IPS-15b (cell line): ENCODE data around the gene THBS2.

Experiments
- H3K27me3 ChIP-seq: one replicate; pipeline ENCODE4 v1.6.1; 2013; ENCODE audit warnings: low read length; ENCODE audit not compliant: control insufficient read depth, insufficient read depth
- H3K36me3 ChIP-seq: one replicate; pipeline ENCODE4 v1.6.1; 2013; ENCODE audit warnings: low read length; ENCODE audit not compliant: control insufficient read depth, insufficient read depth
- H3K4me1 ChIP-seq: one replicate; pipeline ENCODE4 v1.6.1; 2013; ENCODE audit warnings: mild to moderate bottlenecking, low read length; ENCODE audit not compliant: control insufficient read depth, insufficient read depth
- H3K4me3 ChIP-seq: one replicate; pipeline ENCODE4 v1.5.1; 2013; ENCODE audit warnings: low read depth, low read length
- H3K9ac ChIP-seq: one replicate; pipeline ENCODE4 v1.6.1; 2013; ENCODE audit warnings: low read depth, mild to moderate bottlenecking, low read length
- H3K9me3 ChIP-seq: one replicate; pipeline ENCODE4 v1.6.1; 2013; ENCODE audit warnings: mild to moderate bottlenecking, low read length; ENCODE audit not compliant: control insufficient read depth, insufficient read depth

THBS2 gene

GRCh38 chr6:169246445-169246844 is 7.2 kb downstream of the THBS2 start:
- Histone ChIP-seq H3K9ac (no peak overlapping the region), H3K27me3 (no peaks in the 10 kb centered on the region), H3K9me3 (no peaks in the 10 kb centered on the region), H3K36me3 (peaks cover 19% of the 10 kb centered on the region), H3K4me3 (no peak overlapping the region), H3K4me1 (peaks cover 5% of the 10 kb centered on the region)

- Histone ChIP-seq H3K9ac (no peak overlapping the region), H3K9me3 (no peaks in the 10 kb centered on the region), H3K4me1 (no peaks in the 10 kb centered on the region), H3K36me3 (peaks cover 21% of the 10 kb centered on the region), H3K4me3 (no peak overlapping the region), H3K27me3 (no peaks in the 10 kb centered on the region)
These were observed 8.8 kb downstream of the THBS2 start for GRCh38 chr6:169244684-169245383.

GRCh38 chr6:169243661-169244060 is 10.0 kb downstream of the THBS2 start:
- Histone ChIP-seq H3K9ac (no peak overlapping the region), H3K27me3 (no peaks in the 10 kb centered on the region), H3K9me3 (no peaks in the 10 kb centered on the region), H3K36me3 (peaks cover 21% of the 10 kb centered on the region), H3K4me1 (no peaks in the 10 kb centered on the region), H3K4me3 (no peak overlapping the region)

- Histone ChIP-seq H3K4me1 (no peaks in the 10 kb centered on the region), H3K9ac (no peak overlapping the region), H3K27me3 (no peaks in the 10 kb centered on the region), H3K4me3 (no peak overlapping the region), H3K36me3 (peaks cover 21% of the 10 kb centered on the region), H3K9me3 (no peaks in the 10 kb centered on the region)
These were observed 10.5 kb downstream of the THBS2 start for GRCh38 chr6:169243186-169243585.

- Histone ChIP-seq H3K36me3 (peaks cover 8% of the 10 kb centered on the region), H3K4me3 (no peak overlapping the region), H3K4me1 (no peaks in the 10 kb centered on the region), H3K9me3 (no peaks in the 10 kb centered on the region), H3K27me3 (no peaks in the 10 kb centered on the region), H3K9ac (no peak overlapping the region)
These were observed 11.8 kb downstream of the THBS2 start for GRCh38 chr6:169241688-169242350.

GRCh38 chr6:169240591-169241390 is 12.9 kb downstream of the THBS2 start:
- Histone ChIP-seq H3K4me1 (no peaks in the 10 kb centered on the region), H3K9me3 (no peaks in the 10 kb centered on the region), H3K36me3 (peaks cover 8% of the 10 kb centered on the region), H3K4me3 (no peak overlapping the region), H3K27me3 (no peaks in the 10 kb centered on the region), H3K9ac (no peak overlapping the region)

GRCh38 chr6:169240125-169240524 is 13.5 kb downstream of the THBS2 start:
- H3K36me3 ChIP-seq, result peaks cover 8% of the 10 kb centered on the region

GRCh38 chr6:169239181-169239580 is 14.5 kb downstream of the THBS2 start:
- Histone ChIP-seq H3K36me3 (peaks cover 8% of the 10 kb centered on the region), H3K4me3 (no peak overlapping the region), H3K27me3 (no peaks in the 10 kb centered on the region), H3K9ac (no peak overlapping the region), H3K9me3 (no peaks in the 10 kb centered on the region), H3K4me1 (no peaks in the 10 kb centered on the region)

More at GRCh38 chr6:169240125-169240524, 13.5 kb downstream of the THBS2 start:
- Histone ChIP-seq H3K4me3 (no peak overlapping the region), H3K9ac (no peak overlapping the region), H3K27me3 (no peaks in the 10 kb centered on the region), H3K9me3 (no peaks in the 10 kb centered on the region), H3K4me1 (no peaks in the 10 kb centered on the region)

- Histone ChIP-seq H3K4me3 (no peak overlapping the region), H3K36me3 (peaks cover 8% of the 10 kb centered on the region)
These were observed 14.9 kb downstream of the THBS2 start for GRCh38 chr6:169238766-169239165.

GRCh38 chr6:169237496-169238134 is 16.0 kb downstream of the THBS2 start:
- H3K27me3 ChIP-seq, result no peaks in the 10 kb centered on the region
- no peaks in the 10 kb centered on the region for H3K9me3 ChIP-seq
- H3K4me3 ChIP-seq, result no peak overlapping the region
- peaks cover 7% of the 10 kb centered on the region for H3K36me3 ChIP-seq
- no peak overlapping the region for H3K9ac ChIP-seq
- no peaks in the 10 kb centered on the region for H3K4me1 ChIP-seq

More at GRCh38 chr6:169238766-169239165, 14.9 kb downstream of the THBS2 start:
- H3K9me3 ChIP-seq, result no peaks in the 10 kb centered on the region
- no peaks in the 10 kb centered on the region for H3K27me3 ChIP-seq
- no peaks in the 10 kb centered on the region for H3K4me1 ChIP-seq
- H3K9ac ChIP-seq, result no peak overlapping the region

- Histone ChIP-seq H3K4me1 (no peaks in the 10 kb centered on the region), H3K4me3 (no peak overlapping the region), H3K9me3 (no peaks in the 10 kb centered on the region)
These were observed 16.7 kb downstream of the THBS2 start for GRCh38 chr6:169236988-169237387.

More at GRCh38 chr6:169236988-169237387, 16.7 kb downstream of the THBS2 start:
- Histone ChIP-seq H3K9ac (no peak overlapping the region), H3K36me3 (peaks cover 7% of the 10 kb centered on the region), H3K27me3 (no peaks in the 10 kb centered on the region)
